Hematopoietic multipotent progenitor cell treated with erythropoietin and hydrocortisone succinate and interleukin-3 and kit ligand, for 6 days (in vitro differentiated cells): ENCODE measurements around the gene CLDN12.
A peak's percentile ranks its signal among the peaks of the same experiment; 100 is the strongest.

Source experiments
- DNase-seq: peaks from one replicate; pipeline ENCODE4 v3.0.0-alpha.2; 2015

CLDN12 gene

DNA sequence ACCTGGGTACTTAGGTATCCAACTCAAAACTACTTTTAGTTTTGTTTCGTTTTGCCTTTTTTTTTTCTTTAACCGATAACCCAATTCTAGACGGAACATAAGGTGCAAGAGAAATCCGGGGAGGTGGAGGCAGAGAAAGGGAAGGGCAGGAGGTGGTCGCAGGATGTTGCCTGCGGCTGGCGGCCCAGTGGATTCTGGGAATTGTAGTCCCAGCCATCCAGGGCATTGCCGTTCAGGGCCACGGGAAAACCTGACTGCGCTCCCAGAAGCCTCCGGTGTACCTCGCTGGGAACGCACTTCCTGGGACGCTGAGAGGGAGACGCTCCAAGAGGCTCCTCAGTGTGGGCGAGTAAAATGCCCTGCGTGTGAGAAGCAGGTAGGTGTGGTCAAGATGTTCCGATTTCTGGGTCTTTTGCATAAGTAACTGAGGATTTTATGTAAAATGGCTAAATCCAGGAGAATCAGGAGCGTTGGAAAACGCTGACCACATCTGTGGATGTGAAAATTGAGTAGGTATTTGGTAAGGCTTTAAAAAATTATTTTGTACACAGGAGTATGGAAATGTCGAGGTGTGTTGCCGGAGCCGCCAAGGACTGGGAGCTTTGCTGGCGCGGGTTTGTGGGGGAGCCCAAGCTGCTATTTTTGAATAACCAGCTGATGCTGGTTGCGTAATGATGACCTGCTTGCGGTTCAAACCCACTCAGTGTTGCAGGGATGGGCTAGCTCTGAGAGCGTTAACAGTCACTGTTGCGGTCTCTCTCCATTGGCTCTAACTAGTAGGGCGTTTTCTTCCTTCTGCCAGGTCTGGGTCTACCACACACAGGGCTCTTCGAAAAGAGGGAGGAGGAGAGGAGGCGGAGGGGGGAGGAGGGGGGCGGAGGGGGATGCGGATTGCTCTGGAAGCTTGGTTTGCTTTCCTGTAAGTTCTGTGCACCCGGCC is at the start of gene CLDN12:
Gene CLDN12 (plus strand): TSS at position 288 of the 940 bp plus-strand sequence. CDS start 9,216 bp downstream, outside the sequence.
- DNase-seq: peak; percentile 96

- DNase-seq: no peak
Observed at GRCh38 chr7:90383422-90383821, 19.8 kb upstream of the CLDN12 start.

GRCh38 chr7:90383861-90384260 is 19.4 kb upstream of the CLDN12 start:
- no peak for DNase-seq

DNA sequence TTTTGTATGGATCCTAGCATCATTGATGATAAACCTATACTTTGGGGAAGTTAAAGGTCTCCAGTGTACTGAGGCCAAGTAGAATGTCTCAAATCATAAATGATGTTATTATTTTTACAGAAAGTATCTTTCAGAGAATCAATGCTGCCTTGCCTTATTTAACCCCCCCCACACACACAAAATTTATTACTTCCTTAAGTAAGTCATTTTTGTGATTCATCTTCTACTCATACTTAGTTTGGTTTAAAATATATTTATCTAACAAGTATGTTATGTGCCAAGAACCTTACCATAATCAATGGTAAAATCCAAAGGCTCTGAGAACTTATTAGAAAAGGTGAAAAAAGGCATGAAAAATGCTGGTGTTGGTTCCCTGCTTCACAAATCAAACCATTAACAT is 18.8 kb upstream of the CLDN12 start:
- DNase-seq: no peak

DNA sequence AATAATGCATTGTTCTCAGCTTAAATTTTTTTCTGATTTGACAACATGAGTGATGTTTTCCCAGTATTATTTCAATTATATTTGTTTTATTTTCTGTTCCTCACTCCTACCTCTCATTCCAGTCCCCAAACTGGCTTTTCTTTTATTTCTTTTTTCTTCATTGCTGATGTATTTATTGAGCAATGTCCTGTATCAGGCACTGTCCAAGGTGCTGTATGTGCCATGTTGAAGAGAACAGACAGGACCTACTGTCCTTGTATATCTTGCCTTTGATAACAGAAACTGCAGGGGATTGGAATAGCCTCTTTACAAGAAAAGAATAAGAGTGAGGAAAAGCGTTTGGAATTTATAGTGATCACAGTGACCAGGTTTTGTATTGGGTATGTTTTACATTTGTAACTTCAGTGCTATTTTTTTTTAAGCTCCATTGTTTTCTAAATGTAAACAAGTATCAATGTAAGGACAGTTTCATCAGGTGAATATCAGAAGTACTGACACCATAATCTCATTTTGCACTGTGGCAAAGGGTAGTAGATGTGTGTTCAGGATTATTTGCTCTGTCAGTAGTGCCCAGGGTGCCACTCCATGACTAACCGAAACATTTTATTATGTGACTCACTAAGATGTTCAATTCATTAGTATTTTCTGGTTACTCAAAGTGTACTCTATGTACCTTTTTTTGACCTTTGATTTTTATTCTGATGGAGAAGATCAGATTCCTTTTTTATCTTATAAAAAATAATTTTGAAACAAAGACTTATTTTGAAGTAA is 15.6 kb upstream of the CLDN12 start:
- DNase-seq: peak; percentile 11

- DNase-seq: no peak
Observed at GRCh38 chr7:90390926-90391325, 12.3 kb upstream of the CLDN12 start.

DNA sequence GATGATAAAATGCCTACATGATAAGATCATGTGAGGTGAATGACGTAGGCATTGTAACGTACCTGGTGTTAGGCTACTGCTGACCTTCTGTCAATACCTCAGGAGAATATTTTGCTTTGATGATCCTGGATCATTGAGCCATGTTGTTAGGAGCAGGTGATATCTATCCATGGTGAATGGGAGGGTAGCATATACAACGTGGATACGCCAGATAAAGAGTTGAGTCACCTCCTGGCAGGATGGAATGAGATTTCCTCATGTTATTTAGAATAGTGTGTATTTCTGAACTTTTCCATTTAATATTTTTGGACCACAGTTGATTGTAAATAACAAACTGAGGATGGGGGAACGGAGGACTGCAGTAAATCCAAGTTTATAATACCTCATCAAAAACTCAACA is 11.8 kb upstream of the CLDN12 start:
- DNase-seq: no peak

DNA sequence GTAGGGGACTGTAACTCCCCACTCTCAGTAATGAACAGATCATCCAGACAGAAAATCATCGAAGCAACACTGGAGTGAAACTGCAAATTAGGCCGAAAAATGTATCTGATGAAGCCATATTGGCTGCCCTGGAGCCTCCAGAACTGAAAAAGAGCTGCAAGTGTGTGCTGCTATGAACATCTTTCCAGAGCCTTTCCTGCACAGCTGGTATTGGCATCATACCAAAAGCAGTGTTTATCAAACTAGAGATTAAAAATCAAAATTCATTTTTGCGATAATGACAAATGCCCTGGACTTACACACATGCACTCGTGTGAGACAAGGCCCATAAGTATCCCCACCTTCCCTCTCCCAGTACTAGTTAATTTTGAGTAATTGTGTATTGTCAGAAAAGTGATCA is 6.8 kb upstream of the CLDN12 start:
- no peak for DNase-seq

DNA sequence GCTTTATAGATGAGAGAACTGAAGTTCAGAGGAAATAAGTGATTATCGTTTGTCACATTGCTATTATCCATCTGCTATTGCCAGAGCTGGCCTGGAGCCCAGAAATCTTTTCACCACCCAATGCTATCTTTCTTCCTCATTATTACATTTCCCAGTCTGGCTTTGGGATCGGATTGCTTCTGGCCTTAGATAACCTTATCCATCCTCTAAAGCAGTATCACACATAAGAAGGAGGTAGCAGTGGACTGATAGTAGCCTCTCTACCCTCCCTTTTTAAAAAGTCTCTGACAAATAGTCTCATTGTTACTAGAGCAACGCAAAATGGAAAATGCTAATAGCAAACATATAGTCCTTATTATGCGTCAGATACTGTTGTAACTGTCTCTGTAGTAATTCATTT is 1.3 kb upstream of the CLDN12 start:
- peak; percentile 70 for DNase-seq

DNA sequence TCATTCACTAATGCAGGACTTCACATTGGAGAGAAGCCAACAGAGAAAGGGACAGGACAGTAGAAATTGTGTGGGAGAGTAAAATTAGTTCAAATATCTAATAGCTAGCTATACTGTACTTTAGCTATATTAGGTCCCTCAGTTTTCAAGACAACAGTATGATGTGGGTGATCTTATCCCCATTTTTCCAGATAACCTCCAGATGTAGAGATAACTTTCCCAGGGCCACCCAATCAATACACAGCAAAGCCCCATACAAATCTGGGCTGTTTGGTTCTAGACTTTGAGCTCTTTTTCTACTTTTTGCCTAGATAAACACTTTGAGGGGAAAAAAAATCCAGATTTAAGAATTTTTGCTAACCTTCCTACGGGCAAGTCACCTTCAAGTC is 482 bp upstream of the CLDN12 start:
- DNase-seq: no peak

- DNase-seq: no peak
Observed at GRCh38 chr7:90404777-90405176, 1.5 kb downstream of the CLDN12 start.

DNA sequence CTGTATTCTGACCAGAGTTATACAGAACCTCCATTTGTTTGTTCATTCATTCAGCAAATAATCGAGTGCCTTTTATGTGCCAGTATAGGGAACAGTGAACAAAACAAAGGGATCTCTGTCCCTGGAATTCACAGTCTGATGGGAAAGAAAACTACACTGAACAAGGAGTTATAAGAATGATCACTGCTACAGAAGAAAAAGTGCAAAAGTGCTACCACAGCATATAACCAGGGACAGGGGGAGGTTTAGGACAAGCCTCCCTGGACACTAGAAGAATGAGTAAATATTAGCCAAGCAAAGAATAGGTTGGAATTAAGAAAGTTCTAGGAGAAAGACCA is 4.2 kb downstream of the CLDN12 start:
- no peak for DNase-seq

- no peak for DNase-seq
Observed at GRCh38 chr7:90408142-90408541, 4.9 kb downstream of the CLDN12 start.

- DNase-seq: no peak
Observed at GRCh38 chr7:90409667-90410066, 6.4 kb downstream of the CLDN12 start.

DNA sequence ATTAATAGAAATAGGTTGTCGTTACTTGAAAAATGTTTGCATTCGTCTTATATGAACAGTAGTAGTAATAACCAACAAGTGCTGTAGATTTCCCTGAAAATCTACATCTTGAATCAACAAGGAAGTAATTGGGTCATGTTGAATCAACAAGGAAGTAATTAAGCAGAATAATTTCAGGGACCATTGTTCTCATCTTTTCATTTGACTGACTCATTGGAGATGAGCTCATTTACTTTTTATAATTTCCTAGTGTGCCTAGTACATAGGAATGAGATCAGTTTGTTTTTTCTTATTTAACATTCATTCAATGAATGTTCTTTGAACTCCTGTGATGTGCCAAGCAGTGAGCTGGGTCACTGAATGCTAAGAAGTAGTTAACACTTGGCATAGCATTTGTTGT is 8.2 kb downstream of the CLDN12 start:
- DNase-seq: no peak

DNA sequence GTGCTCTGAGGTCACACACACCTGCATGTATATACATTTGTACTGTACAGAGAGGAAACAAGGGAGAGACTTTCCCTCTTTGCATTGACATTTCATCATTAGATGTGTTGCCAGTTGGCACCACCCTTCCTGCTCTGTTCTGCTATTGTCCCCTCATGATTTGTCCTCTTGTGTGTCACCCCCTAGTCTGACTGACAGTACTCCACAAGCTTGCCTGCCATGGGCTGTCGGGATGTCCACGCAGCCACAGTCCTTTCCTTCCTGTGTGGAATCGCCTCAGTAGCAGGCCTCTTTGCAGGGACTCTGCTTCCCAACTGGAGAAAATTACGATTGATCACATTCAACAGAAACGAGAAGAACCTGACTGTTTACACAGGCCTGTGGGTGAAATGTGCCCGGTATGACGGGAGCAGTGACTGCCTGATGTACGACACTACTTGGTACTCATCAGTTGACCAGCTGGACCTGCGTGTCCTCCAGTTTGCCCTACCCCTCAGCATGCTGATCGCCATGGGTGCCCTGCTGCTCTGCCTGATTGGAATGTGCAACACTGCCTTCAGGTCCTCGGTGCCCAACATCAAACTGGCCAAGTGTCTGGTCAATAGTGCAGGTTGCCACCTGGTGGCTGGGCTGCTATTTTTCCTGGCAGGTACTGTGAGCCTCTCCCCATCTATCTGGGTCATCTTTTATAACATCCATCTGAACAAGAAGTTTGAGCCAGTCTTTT is 9.4 kb downstream of the CLDN12 start:
- peak; percentile 45 for DNase-seq

GRCh38 chr7:90413185-90413528 is 9.9 kb downstream of the CLDN12 start:
- no peak for DNase-seq

DNA sequence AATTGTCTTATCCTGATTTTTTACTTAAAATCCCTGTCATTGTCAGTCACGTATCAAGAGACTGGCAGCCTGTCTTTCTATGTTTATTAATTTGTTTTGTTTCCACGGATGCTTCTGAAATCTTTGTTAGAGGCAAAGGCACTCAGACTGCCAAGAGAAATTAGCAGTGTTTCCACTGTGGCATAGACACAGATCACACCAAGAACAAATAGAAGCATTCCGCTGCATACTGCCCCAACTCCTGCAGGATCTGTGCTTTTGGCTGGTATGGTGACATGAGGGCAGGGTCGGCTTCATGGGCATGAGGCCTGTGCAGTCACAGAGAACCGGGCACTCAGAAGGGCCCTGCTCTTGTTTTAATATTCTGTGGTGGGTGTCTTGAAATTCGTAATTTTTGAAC is 18.4 kb downstream of the CLDN12 start:
- DNase-seq: no peak

GRCh38 chr7:90424720-90425119 is 21.5 kb downstream of the CLDN12 start:
- DNase-seq: no peak

DNA sequence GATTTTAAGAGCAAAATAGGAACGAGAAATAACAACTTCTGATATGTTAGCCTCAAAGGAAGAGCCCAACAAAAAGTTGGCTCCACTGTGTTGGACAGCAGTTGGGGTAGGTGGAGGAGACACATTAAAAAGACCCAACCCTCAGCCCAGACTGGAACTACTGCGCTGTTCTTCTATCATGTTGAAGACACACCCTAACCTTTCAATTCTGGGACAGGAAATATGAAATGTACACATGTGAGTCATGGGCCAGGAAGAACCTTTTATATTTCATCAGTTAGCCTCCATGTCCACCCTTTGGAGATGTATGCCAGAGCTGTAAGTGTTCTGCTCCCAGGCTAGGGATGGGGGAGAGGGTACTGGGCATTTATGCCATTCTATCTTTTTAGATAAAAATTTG is 22.1 kb downstream of the CLDN12 start:
- no peak for DNase-seq

GRCh38 chr7:90430614-90431460 is 27.6 kb downstream of the CLDN12 start:
- DNase-seq: no peak

DNA sequence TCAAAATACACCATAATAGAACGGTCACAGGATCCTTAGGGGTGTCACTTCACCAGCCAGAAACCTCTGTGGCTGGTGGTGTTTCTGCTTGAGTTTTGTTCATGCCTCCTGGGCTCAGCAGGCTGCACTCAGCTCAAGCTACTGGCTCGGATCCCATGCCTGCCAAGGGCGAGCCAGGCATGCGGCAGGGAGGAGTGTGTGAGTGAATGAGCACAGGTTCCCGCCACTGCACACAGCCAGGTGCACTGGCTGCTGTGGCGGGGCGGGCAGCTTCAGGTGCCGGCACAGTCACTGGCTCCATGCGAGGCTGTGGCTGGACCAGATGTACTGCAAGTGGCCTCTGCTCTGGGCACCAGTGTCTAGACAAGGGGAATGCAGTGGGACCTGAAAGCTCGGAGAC is 29.5 kb downstream of the CLDN12 start:
- no peak for DNase-seq

- DNase-seq: no peak
Observed at GRCh38 chr7:90433221-90433620, 30.0 kb downstream of the CLDN12 start.
